ENCODE measurements around the gene CCNY. TPM values are rescaled to one million over a fixed set of nuclear protein-coding genes. Genes with fewer than 3 reads are reported as not detected.

The CCNY gene
- total RNA-seq, 4 donors from 2014 or later: 37.5 to 56.3 (median 43.9) TPM

DNA sequence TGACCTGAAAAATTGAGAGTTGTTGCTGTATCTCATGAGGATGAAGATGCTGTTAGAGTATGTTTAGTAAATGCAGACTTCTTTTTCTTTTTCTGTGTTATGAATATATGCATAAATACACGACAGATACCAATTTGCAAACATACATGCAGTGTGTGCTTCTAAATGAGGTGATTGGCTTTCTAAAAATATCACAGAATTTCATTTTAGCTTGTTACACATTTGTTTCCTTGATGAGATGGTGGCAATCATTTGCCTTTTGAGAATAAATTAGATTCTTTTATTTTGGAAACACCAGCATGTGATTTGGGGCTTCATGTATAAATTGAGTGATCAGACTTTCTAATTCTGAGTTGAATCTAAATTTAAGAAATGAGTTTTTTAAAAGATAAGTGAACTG is 29.7 kb downstream of the CCNY start:
- no peaks in the 10 kb centered on the region for H3K36me3 ChIP-seq
- H3K27me3 ChIP-seq: no peaks in the 10 kb centered on the region
- H3K4me3 ChIP-seq (replicated peaks in 1 of 3): no peak overlapping the region
- intact Hi-C loops (cut with DNase I): no loop called here
- no peaks in the 10 kb centered on the region for H3K9me3 ChIP-seq
- TF ChIP-seq, protein P1, sequence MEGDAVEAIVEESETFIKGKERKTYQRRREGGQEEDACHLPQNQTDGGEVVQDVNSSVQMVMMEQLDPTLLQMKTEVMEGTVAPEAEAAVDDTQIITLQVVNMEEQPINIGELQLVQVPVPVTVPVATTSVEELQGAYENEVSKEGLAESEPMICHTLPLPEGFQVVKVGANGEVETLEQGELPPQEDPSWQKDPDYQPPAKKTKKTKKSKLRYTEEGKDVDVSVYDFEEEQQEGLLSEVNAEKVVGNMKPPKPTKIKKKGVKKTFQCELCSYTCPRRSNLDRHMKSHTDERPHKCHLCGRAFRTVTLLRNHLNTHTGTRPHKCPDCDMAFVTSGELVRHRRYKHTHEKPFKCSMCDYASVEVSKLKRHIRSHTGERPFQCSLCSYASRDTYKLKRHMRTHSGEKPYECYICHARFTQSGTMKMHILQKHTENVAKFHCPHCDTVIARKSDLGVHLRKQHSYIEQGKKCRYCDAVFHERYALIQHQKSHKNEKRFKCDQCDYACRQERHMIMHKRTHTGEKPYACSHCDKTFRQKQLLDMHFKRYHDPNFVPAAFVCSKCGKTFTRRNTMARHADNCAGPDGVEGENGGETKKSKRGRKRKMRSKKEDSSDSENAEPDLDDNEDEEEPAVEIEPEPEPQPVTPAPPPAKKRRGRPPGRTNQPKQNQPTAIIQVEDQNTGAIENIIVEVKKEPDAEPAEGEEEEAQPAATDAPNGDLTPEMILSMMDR (IDR thresholded peaks at IDR 0.05): no peak
- no peak for TF ChIP-seq POLR2A (IDR thresholded peaks at IDR 0.05)
- WGBS, 2 donors: 88 to 94% methylated on average over 1 of the region's 1 CpG
- H3K27ac ChIP-seq: no peak overlapping the region
- no peak for DNase-seq
- H3K4me1 ChIP-seq: peaks cover 11 to 27% of the 10 kb centered on the region in 2 donors

DNA sequence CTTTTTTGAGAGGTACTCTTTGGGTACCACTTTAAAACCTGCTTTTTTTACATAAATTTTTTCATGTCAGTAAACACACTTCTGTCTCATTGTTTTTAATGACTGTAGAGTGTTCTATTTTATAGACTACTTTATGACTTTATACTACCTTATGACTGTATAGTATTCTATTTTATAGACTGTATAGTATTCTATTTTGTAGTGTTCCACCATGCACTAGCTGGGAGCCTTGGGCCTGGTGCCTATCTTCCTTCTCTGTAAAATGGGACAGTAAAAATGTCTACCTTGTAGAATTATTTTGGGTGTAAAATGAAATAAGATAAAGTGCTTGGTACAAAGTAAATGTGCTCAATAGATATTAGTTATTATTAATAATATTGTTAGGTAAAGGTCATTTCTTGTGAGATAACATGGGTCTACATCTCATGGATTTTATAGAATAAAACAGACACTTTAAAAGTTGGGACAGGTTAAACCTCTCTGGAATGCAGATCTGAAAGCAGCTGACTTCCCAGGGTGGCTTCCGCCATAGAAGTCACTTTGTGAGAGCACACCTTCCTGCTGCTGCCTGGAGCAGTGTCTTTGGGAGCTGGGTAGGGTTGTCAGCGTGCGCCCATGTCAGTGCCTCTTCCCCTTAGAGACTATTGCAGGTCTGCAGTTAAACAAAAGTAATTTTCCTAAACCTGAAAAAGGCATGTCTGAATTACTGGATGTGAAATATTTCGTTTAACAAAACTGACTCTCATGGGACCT is 31.0 kb downstream of the CCNY start:
- Histone ChIP-seq H3K27ac (no peak overlapping the region), H3K4me3 (replicated peaks in 1 of 3) (no peak overlapping the region), H3K36me3 (no peaks in the 10 kb centered on the region), H3K9me3 (no peaks in the 10 kb centered on the region), H3K4me1 (peaks cover 21 to 36% of the 10 kb centered on the region in 2 donors), H3K27me3 (no peaks in the 10 kb centered on the region)
- TF ChIP-seq, protein P1 (IDR thresholded peaks at IDR 0.05): no peak
- TF ChIP-seq POLR2A (IDR thresholded peaks at IDR 0.05): no peak
- 90 to 96% methylated on average over 4 of the region's 4 CpGs for WGBS, 2 donors
- no peak for DNase-seq
- intact Hi-C loops (cut with DNase I): no loop called here

DNA sequence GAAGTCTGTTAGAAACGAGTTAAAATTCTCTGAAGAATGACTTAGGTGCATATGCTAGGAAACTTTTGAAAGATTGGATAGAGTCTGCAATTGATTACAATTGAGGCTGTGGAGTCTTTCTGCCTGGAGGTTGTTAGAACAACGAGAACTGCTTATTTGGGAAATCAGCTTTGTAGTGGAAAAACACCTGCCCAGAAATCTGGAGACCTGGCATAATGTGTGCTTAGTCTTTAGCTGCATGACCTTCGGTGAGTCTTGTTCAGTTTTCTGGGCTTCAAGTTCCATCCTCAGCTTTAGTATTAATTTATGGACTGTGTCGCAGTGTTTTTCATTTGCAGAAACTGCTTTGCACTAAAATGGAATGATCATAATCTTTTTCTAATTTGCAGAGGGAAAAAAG is 31.7 kb downstream of the CCNY start:
- H3K27me3 ChIP-seq: no peaks in the 10 kb centered on the region
- intact Hi-C loops (cut with DNase I): no loop called here
- TF ChIP-seq, protein P1 (IDR thresholded peaks at IDR 0.05): no peak
- TF ChIP-seq POLR2A (IDR thresholded peaks at IDR 0.05): no peak
- no peaks in the 10 kb centered on the region for H3K9me3 ChIP-seq
- peaks cover 21 to 42% of the 10 kb centered on the region in 2 donors for H3K4me1 ChIP-seq
- H3K27ac ChIP-seq: no peak overlapping the region
- no peak overlapping the region for H3K4me3 ChIP-seq (replicated peaks in 1 of 3)
- WGBS, 2 donors: 81 to 89% methylated on average over 4 of the region's 4 CpGs
- no peaks in the 10 kb centered on the region for H3K36me3 ChIP-seq
- DNase-seq: no peak

DNA sequence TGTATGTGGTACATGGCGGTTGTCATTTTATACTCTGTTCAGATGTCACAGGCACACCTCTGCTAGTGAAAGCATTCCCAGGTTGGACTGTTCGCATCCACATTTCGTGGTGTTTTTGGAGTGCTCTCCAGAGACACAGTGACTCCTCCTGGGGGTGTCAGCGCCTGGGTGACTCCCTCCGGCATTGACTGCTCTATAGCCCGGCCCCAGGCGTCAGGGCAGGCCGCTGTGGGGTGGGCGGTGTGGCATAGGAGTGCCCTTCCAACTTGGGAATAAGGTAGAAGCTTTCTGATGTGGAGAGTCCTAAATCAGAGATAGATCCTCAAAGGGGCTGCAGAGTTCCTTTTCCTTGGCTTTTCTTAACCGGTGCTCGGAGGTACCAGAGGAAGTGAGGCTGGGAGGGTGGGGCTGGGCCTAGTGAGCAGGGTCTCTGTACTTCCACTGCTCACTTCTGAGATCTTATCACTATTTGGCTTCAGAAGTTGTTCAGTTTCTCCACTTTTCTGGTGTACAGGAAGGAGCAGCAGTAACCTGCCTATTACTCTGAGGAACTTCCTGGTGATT is 32.3 kb downstream of the CCNY start:
- no peak for DNase-seq
- Histone ChIP-seq H3K36me3 (no peaks in the 10 kb centered on the region), H3K9me3 (no peaks in the 10 kb centered on the region), H3K4me3 (replicated peaks in 1 of 3) (no peak overlapping the region), H3K27me3 (no peaks in the 10 kb centered on the region), H3K27ac (peak overlapping the region in 1 of 3 donors; percentile 15), H3K4me1 (peaks cover 21 to 43% of the 10 kb centered on the region in 2 donors)
- intact Hi-C loops (cut with DNase I): no loop called here
- WGBS, 2 donors: 88 to 91% methylated on average over 9 to 11 of the region's 11 CpGs
- TF ChIP-seq POLR2A (IDR thresholded peaks at IDR 0.05): no peak
- TF ChIP-seq, protein P1 (IDR thresholded peaks at IDR 0.05): no peak

DNA sequence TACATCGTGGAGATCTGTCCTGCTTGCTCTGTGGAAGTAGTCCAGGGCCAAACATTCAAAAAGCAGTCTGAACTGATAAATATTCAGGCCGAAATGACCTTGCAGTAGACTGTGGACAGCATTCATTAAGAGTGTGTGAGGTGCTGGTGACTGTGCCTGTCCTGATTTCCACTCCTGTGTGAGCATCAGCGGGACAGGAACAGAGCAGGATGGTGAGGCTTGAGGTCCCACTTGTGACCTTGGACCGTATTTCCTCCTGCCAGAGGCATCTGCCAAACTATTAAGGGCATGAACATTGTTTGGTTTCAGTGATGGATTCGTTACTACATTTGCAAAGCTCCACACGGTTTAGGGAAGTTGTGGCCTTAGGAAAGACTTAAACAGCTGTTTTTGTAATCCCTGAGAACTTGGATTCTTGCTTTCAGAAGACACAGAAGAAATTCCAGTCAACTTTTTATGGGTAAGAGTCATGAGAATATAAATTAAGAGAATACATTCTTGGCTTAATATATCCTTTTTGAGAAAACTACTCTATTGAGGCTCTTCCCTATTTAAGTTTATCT is 32.8 kb downstream of the CCNY start:
- TF ChIP-seq, protein P1 (IDR thresholded peaks at IDR 0.05): no peak
- TF ChIP-seq POLR2A (IDR thresholded peaks at IDR 0.05): no peak
- WGBS, 2 donors: 64 to 65% methylated on average over 6 of the region's 6 CpGs
- Histone ChIP-seq H3K27me3 (no peaks in the 10 kb centered on the region), H3K36me3 (no peaks in the 10 kb centered on the region), H3K9me3 (no peaks in the 10 kb centered on the region), H3K4me3 (replicated peaks in 1 of 3) (no peak overlapping the region), H3K4me1 (peaks cover 21 to 45% of the 10 kb centered on the region in 2 donors), H3K27ac (peak overlapping the region in 1 of 3 donors; percentile 15)
- DNase-seq: no peak
- intact Hi-C loops (cut with DNase I): no loop called here
